ENCODE results near the gene CD248.

DNA sequence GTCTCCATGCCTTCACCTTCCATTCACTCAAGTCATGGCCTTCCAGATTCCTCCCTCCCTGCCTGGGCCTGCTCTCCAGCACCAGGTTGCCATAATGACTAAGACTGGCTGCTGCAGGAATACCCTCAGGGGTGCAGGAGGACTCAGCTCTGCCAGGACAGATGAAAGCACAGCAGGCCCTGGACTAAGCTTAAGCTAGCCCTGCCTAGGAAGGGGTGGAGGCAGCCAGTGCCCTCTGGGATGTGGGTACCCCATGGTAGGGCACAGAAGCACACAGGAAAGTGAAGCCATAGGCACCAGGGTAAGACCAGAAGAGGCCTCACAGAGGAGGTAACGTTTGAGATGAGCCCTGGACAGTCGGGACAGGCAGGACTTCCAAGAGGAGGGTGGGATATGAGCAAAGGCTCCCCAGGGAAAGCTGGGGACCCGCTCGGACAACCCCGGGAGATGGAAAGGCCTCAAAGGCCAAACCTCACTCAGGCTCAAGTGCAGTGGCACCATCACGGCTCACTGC is 22.4 kb upstream of the CD248 start:
- TF ChIP-seq, protein P1, sequence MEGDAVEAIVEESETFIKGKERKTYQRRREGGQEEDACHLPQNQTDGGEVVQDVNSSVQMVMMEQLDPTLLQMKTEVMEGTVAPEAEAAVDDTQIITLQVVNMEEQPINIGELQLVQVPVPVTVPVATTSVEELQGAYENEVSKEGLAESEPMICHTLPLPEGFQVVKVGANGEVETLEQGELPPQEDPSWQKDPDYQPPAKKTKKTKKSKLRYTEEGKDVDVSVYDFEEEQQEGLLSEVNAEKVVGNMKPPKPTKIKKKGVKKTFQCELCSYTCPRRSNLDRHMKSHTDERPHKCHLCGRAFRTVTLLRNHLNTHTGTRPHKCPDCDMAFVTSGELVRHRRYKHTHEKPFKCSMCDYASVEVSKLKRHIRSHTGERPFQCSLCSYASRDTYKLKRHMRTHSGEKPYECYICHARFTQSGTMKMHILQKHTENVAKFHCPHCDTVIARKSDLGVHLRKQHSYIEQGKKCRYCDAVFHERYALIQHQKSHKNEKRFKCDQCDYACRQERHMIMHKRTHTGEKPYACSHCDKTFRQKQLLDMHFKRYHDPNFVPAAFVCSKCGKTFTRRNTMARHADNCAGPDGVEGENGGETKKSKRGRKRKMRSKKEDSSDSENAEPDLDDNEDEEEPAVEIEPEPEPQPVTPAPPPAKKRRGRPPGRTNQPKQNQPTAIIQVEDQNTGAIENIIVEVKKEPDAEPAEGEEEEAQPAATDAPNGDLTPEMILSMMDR (IDR thresholded peaks at IDR 0.05) = no peak
- TF ChIP-seq TCF7 (CRISPR knock-in tag; IDR thresholded peaks at IDR 0.05; ENCODE audit: low read depth) = no peak
- no peak for TF ChIP-seq HMGA2 (CRISPR knock-in tag; IDR thresholded peaks at IDR 0.05)
- no peak for TF ChIP-seq NR2C2 (CRISPR knock-in tag; IDR thresholded peaks at IDR 0.05)
- TF ChIP-seq, protein P2, sequence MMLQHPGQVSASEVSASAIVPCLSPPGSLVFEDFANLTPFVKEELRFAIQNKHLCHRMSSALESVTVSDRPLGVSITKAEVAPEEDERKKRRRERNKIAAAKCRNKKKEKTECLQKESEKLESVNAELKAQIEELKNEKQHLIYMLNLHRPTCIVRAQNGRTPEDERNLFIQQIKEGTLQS (CRISPR knock-in tag; conservative IDR thresholded peaks at IDR 0.05) = no peak
- no peak for TF ChIP-seq NFYB (CRISPR knock-in tag; conservative IDR thresholded peaks at IDR 0.05; ENCODE audit: low read depth)
- no peak for TF ChIP-seq CBFB (CRISPR knock-in tag; IDR thresholded peaks at IDR 0.05; ENCODE audit: low read depth)
- no peak for TF ChIP-seq SOX15 (CRISPR knock-in tag; IDR thresholded peaks at IDR 0.05)
- TF ChIP-seq ZNF121 (CRISPR knock-in tag; IDR thresholded peaks at IDR 0.05) = no peak
- TF ChIP-seq, protein P3, sequence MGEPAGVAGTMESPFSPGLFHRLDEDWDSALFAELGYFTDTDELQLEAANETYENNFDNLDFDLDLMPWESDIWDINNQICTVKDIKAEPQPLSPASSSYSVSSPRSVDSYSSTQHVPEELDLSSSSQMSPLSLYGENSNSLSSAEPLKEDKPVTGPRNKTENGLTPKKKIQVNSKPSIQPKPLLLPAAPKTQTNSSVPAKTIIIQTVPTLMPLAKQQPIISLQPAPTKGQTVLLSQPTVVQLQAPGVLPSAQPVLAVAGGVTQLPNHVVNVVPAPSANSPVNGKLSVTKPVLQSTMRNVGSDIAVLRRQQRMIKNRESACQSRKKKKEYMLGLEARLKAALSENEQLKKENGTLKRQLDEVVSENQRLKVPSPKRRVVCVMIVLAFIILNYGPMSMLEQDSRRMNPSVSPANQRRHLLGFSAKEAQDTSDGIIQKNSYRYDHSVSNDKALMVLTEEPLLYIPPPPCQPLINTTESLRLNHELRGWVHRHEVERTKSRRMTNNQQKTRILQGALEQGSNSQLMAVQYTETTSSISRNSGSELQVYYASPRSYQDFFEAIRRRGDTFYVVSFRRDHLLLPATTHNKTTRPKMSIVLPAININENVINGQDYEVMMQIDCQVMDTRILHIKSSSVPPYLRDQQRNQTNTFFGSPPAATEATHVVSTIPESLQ (CRISPR knock-in tag; IDR thresholded peaks at IDR 0.05) = no peak
- TF ChIP-seq, protein P4, sequence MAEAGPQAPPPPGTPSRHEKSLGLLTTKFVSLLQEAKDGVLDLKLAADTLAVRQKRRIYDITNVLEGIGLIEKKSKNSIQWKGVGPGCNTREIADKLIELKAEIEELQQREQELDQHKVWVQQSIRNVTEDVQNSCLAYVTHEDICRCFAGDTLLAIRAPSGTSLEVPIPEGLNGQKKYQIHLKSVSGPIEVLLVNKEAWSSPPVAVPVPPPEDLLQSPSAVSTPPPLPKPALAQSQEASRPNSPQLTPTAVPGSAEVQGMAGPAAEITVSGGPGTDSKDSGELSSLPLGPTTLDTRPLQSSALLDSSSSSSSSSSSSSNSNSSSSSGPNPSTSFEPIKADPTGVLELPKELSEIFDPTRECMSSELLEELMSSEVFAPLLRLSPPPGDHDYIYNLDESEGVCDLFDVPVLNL (CRISPR knock-in tag; IDR thresholded peaks at IDR 0.05; ENCODE audit: borderline replicate concordance, low read depth) = no peak
- TF ChIP-seq ZNF416 (CRISPR knock-in tag; IDR thresholded peaks at IDR 0.05) = no peak
- TF ChIP-seq, protein P5, sequence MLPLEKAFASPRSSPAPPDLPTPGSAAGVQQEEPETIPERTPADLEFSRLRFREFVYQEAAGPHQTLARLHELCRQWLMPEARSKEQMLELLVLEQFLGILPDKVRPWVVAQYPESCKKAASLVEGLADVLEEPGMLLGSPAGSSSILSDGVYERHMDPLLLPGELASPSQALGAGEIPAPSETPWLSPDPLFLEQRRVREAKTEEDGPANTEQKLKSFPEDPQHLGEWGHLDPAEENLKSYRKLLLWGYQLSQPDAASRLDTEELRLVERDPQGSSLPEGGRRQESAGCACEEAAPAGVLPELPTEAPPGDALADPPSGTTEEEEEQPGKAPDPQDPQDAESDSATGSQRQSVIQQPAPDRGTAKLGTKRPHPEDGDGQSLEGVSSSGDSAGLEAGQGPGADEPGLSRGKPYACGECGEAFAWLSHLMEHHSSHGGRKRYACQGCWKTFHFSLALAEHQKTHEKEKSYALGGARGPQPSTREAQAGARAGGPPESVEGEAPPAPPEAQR (CRISPR knock-in tag; IDR thresholded peaks at IDR 0.05) = no peak
